HepG2 (cell line): Measurements from ENCODE around the gene DUSP16. TPM values are rescaled to one million over a fixed set of nuclear protein-coding genes. Genes with fewer than 3 reads are reported as not detected.

Experiments used
- CREB1 ChIP-seq, 2 experiments: fragments of 450-650 bp in 1 of 2; IDR thresholded peaks; 2 replicates each; pipeline ENCODE4 v1.6.1; 2016 to 2017; ENCODE audit warnings: control low read depth in 1 of 2, mild to moderate bottlenecking in 1 of 2, missing compliant biosample characterization in 1 of 2, missing genetic modification characterization in 1 of 2
- E2F1 ChIP-seq: sonication (generic); formaldehyde crosslinking; IDR thresholded peaks from 2 replicates; pipeline ENCODE4 v1.5.0; 2020; ENCODE audit warnings: missing genetic modification reagents
- EED ChIP-seq: sonication (generic); formaldehyde crosslinking; IDR thresholded peaks from 2 replicates; pipeline ENCODE4 v1.5.0; 2020; ENCODE audit warnings: mild to moderate bottlenecking, missing genetic modification reagents
- FOXK2 ChIP-seq: fragments of 450-650 bp; IDR thresholded peaks from 2 replicates; pipeline ENCODE4 v1.6.1; 2016
- KLF6 ChIP-seq: IDR thresholded peaks from 2 replicates; pipeline ENCODE4 v1.8.0; 2016; ENCODE audit warnings: missing biosample characterization, missing genetic modification reagents
- MED8 ChIP-seq: sonication (generic); formaldehyde crosslinking; IDR thresholded peaks from 2 replicates; pipeline ENCODE4 v1.8.1; 2023; ENCODE audit warnings: mild to moderate bottlenecking, missing genetic modification reagents; ENCODE audit not compliant: insufficient replicate concordance
- MTF1 ChIP-seq: sonication (generic); formaldehyde crosslinking; IDR thresholded peaks from 2 replicates; pipeline ENCODE4 v1.5.0; 2020; ENCODE audit warnings: missing genetic modification reagents
- MXD4 ChIP-seq: IDR thresholded peaks from 2 replicates; pipeline ENCODE4 v1.6.1; 2016; ENCODE audit warnings: mild to moderate bottlenecking, missing biosample characterization, missing genetic modification reagents
- NONO ChIP-seq, 2 experiments: fragments of 450-650 bp in 1 of 2; sonication (generic) in 1 of 2; formaldehyde crosslinking in 1 of 2; IDR thresholded peaks in 1 of 2; conservative IDR thresholded peaks in 1 of 2; 2 replicates each; pipeline versions ENCODE4 v1.6.1 to v1.8.0; 2017 to 2022; ENCODE audit warnings: mild to moderate bottlenecking in 1 of 2, missing genetic modification reagents in 1 of 2, moderate library complexity in 1 of 2
- NR2F6 ChIP-seq, 2 experiments: IDR thresholded peaks; 2 replicates each; pipeline ENCODE4 v1.6.1; 2016; ENCODE audit warnings: antibody characterized with exemption in 1 of 2, mild to moderate bottlenecking in 1 of 2
- SALL1 ChIP-seq: sonication (generic); formaldehyde crosslinking; IDR thresholded peaks from 2 replicates; pipeline ENCODE4 v1.8.0; 2022; ENCODE audit warnings: mild to moderate bottlenecking, missing genetic modification reagents
- TCF7L2 ChIP-seq: IDR thresholded peaks from 2 replicates; pipeline ENCODE4 v1.6.1; 2011; ENCODE audit warnings: mild to moderate bottlenecking, low read depth, low read length, moderate library complexity
- XRCC5 ChIP-seq: fragments of 200-400 bp; formaldehyde crosslinking; optimal IDR thresholded peaks from 2 replicates; pipeline ENCODE3; 2017; ENCODE audit warnings: mild to moderate bottlenecking, low read length
- YEATS2 ChIP-seq: sonication (generic); formaldehyde crosslinking; IDR thresholded peaks from 2 replicates; pipeline ENCODE4 v1.4.0; 2020; ENCODE audit warnings: missing genetic modification reagents, borderline replicate concordance
- ZMAT3 ChIP-seq: sonication (generic); formaldehyde crosslinking; conservative IDR thresholded peaks from 2 replicates; pipeline ENCODE4 v1.7.0; 2021; ENCODE audit warnings: missing genetic modification reagents
- ZNF136 ChIP-seq: sonication (generic); formaldehyde crosslinking; IDR thresholded peaks from 2 replicates; pipeline ENCODE4 v1.8.1; 2022; ENCODE audit warnings: low read depth, mild to moderate bottlenecking, moderate library complexity, missing genetic modification reagents
- ZNF326 ChIP-seq: sonication (generic); formaldehyde crosslinking; IDR thresholded peaks from 2 replicates; pipeline ENCODE4 v1.4.0; 2020; ENCODE audit warnings: missing genetic modification reagents, borderline replicate concordance
- ZNF354B ChIP-seq: sonication (generic); formaldehyde crosslinking; IDR thresholded peaks from 2 replicates; pipeline ENCODE4 v1.8.0; 2022; ENCODE audit warnings: mild to moderate bottlenecking, missing genetic modification reagents
- ZNF550 ChIP-seq: sonication (generic); formaldehyde crosslinking; IDR thresholded peaks from 2 replicates; pipeline ENCODE4 v1.4.0; 2020; ENCODE audit warnings: mild to moderate bottlenecking, missing genetic modification reagents, borderline replicate concordance
- ZNF569 ChIP-seq: sonication (generic); formaldehyde crosslinking; IDR thresholded peaks from 2 replicates; pipeline ENCODE4 v1.5.0; 2020; ENCODE audit warnings: mild to moderate bottlenecking, missing genetic modification reagents, moderate library complexity, borderline replicate concordance
- ZNF616 ChIP-seq: sonication (generic); formaldehyde crosslinking; IDR thresholded peaks from 2 replicates; pipeline ENCODE4 v1.5.0; 2020; ENCODE audit warnings: low read depth, mild to moderate bottlenecking, missing genetic modification reagents
- ZNF737 ChIP-seq: sonication (generic); formaldehyde crosslinking; IDR thresholded peaks from 2 replicates; pipeline ENCODE4 v1.5.0; 2020; ENCODE audit warnings: missing genetic modification reagents, mild to moderate bottlenecking, borderline replicate concordance
- ZNF773 ChIP-seq: sonication (generic); formaldehyde crosslinking; IDR thresholded peaks from 2 replicates; pipeline ENCODE4 v1.4.0; 2020; ENCODE audit warnings: missing genetic modification reagents, borderline replicate concordance
- ZNF775 ChIP-seq: sonication (generic); formaldehyde crosslinking; IDR thresholded peaks from 2 replicates; pipeline ENCODE4 v1.4.0; 2020; ENCODE audit warnings: missing genetic modification reagents, mild to moderate bottlenecking, moderate library complexity, borderline replicate concordance
- ZNF776 ChIP-seq: sonication (generic); formaldehyde crosslinking; IDR thresholded peaks from 2 replicates; pipeline ENCODE4 v1.4.0; 2020; ENCODE audit warnings: mild to moderate bottlenecking, missing genetic modification reagents
- ZNF780A ChIP-seq: sonication (generic); formaldehyde crosslinking; IDR thresholded peaks from 2 replicates; pipeline ENCODE4 v1.8.0; 2022; ENCODE audit warnings: mild to moderate bottlenecking, missing genetic modification reagents, moderate library complexity
- ZNF841 ChIP-seq: sonication (generic); formaldehyde crosslinking; IDR thresholded peaks from 2 replicates; pipeline ENCODE4 v1.8.1; 2023; ENCODE audit warnings: missing genetic modification reagents, borderline replicate concordance
- ZNF850 ChIP-seq: sonication (generic); formaldehyde crosslinking; conservative IDR thresholded peaks from 2 replicates; pipeline ENCODE4 v1.9.0; 2021; ENCODE audit warnings: mild to moderate bottlenecking, missing genetic modification reagents
- polyA plus RNA-seq, 8 experiments: library from polyadenylated mRNA; depleted of rRNA in 3 of 8; stranded (reverse) in 7 of 8; unstranded in 1 of 8; fragments of >200 nt; fragmentation: Illumina TruSeq in 4 of 8; extraction: Trizol in 4 of 8; gene quantifications; 2 replicates each; pipeline versions ENCODE4 v1.2.1 to v1.2.3, GENCODE V29; 2011 to 2016; ENCODE audit warnings: low read depth in 4 of 8, missing spikeins in 1 of 8, mixed read lengths in 1 of 8; ENCODE audit not compliant: insufficient read depth in 1 of 8
- total RNA-seq, 5 experiments: library from RNA; depleted of rRNA; stranded (reverse); fragments of >200 nt; fragmentation: Illumina TruSeq; extraction: Trizol; gene quantifications; 2 replicates each; pipeline ENCODE4 v1.2.3, GENCODE V29; 2016; ENCODE audit warnings: low read depth in 1 of 5

DUSP16 gene
- total and polyA plus RNA-seq, 2 of the 13 experiments (the other 11 are each of a cell fraction or from before 2014, with no cell fraction given): 45.7 to 46.6 TPM

DNA sequence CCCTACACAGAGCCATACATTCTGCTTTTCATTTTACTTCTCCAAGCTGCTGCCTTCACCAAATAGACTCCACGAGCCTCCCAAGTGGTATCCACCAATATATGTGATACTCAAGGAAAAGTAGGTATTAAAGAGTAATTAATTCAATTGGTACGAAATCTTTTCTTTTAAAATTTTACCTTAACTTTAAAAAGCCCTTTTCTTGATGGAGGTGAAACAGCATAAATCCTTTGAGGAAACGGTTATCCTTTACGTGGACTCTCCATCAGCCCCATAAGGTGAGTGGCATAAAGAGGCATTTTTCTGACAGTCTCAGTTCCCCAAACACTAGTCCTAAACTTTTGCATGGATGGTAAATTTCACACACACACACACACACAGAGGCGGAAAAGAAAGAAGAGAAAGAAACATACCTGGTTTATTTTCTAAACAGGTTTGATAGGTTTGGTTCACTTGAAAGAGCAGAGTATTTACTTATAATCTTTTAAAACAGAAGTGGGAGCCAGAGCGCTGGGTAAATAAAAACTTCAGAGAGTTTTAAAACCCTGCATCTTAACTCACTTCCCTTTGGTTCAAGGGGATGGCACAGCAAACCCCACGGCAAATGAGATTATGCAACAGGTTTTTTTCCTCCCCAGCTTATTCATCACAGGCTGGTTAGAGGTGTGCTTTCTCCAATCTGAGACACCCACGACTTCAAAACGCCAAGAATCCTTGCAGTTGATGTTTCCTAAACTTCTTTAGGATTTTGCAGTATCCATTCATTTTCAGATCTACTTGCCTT lies 1.9 kb downstream of the DUSP16 start (continued):
- TF ChIP-seq ZNF354B (CRISPR knock-in tag) (no peak), ZNF776 (no peak), ZNF775 (CRISPR knock-in tag) (no peak), ZNF326 (CRISPR knock-in tag) (no peak), NONO (IDR thresholded peaks at IDR 0.05) (no peak), NONO (CRISPR knock-in tag; conservative IDR thresholded peaks at IDR 0.05) (no peak), YEATS2 (CRISPR knock-in tag) (no peak), TCF7L2 (no peak; the same call in 1 of the 2 replicates), ZMAT3 (no peak), XRCC5 (no peak), ZNF550 (CRISPR knock-in tag) (no peak), ZNF780A (CRISPR knock-in tag) (no peak), SALL1 (CRISPR knock-in tag) (no peak; the same call in 1 of the 2 replicates), ZNF773 (no peak), ZNF616 (CRISPR knock-in tag) (no peak), ZNF850 (CRISPR knock-in tag) (no peak), ZNF841 (0 out of 2 replicates have a peak, but pooled peaks have one; percentile 42), ZNF136 (CRISPR knock-in tag) (peak; percentile 77; the same call in 1 of the 2 replicates), EED (CRISPR knock-in tag) (no peak), FOXK2 (no peak), NR2F6 (IDR thresholded peaks at IDR 0.05) (peak; percentile 68; the same call in 1 of the 2 replicates), NR2F6 (CRISPR knock-in tag; IDR thresholded peaks at IDR 0.05) (0 out of 2 replicates have a peak, but pooled peaks have one; percentile 41), MTF1 (CRISPR knock-in tag) (no peak), E2F1 (CRISPR knock-in tag) (no peak), MXD4 (CRISPR knock-in tag) (no peak), ZNF737 (CRISPR knock-in tag) (no peak), CREB1 (IDR thresholded peaks at IDR 0.05) (no peak), CREB1 (CRISPR knock-in tag; IDR thresholded peaks at IDR 0.05) (peak; percentile 57; the same call in 1 of the 2 replicates), MED8 (CRISPR knock-in tag) (no peak), KLF6 (CRISPR knock-in tag) (no peak), ZNF569 (no peak)
